Measurements from ENCODE around the gene CCDC178. TPM values are rescaled to one million over a fixed set of nuclear protein-coding genes. Genes with fewer than 3 reads are reported as not detected.

Gene CCDC178
- polyA plus RNA-seq, 1 donor from 2014 or later, result not detected

- TF ChIP-seq MXI1 (conservative IDR thresholded peaks at IDR 0.05; ENCODE audit: poor library complexity, severe bottlenecking), result no peak
- no peak for TF ChIP-seq RAD21 (conservative IDR thresholded peaks at IDR 0.05)
- no peak for TF ChIP-seq POLR2AphosphoS5 (IDR thresholded peaks at IDR 0.05)
- TF ChIP-seq EP300 (conservative IDR thresholded peaks at IDR 0.05; ENCODE audit: poor library complexity, severe bottlenecking), result no peak
- TF ChIP-seq CTCF (IDR thresholded peaks at IDR 0.05; ENCODE audit: poor library complexity, severe bottlenecking), result no peak
- no peak for TF ChIP-seq SMC3 (conservative IDR thresholded peaks at IDR 0.05; ENCODE audit: poor library complexity)
- no peak for TF ChIP-seq TAF1 (IDR thresholded peaks at IDR 0.05; ENCODE audit: low read depth)
- no peak for TF ChIP-seq REST (IDR thresholded peaks at IDR 0.05; ENCODE audit: borderline replicate concordance)
- no peak overlapping the region for H3K4me2 ChIP-seq (ENCODE audit: low read length)
- no peaks in the 10 kb centered on the region for H3K79me2 ChIP-seq (replicated peaks; ENCODE audit: insufficient read depth, low read length)
- H3F3A ChIP-seq (ENCODE audit: insufficient read depth, low read length, poor library complexity, severe bottlenecking), result no peaks in the 10 kb centered on the region
- no peak overlapping the region for H3K9ac ChIP-seq (ENCODE audit: low read length)
- no peaks in the 10 kb centered on the region for H3K9me3 ChIP-seq (ENCODE audit: low read length)
- no peak overlapping the region for H2AFZ ChIP-seq (ENCODE audit: low read depth, low read length)
- no peak overlapping the region for H3K4me3 ChIP-seq (ENCODE audit: low read length)
- H3K9me2 ChIP-seq (ENCODE audit: insufficient read depth, low read length), result no peaks in the 10 kb centered on the region
- no peaks in the 10 kb centered on the region for H3K27me3 ChIP-seq (ENCODE audit: insufficient read depth, low read depth, low read length)
- no peak overlapping the region for H3K27ac ChIP-seq (ENCODE audit: low read length)
- no peaks in the 10 kb centered on the region for H4K20me1 ChIP-seq (ENCODE audit: insufficient read depth)
- H3K36me3 ChIP-seq (ENCODE audit: insufficient read depth, low read length), result no peaks in the 10 kb centered on the region
Measured at GRCh38 chr18:33194793-33195192, 245.7 kb downstream of the CCDC178 start.

- Histone ChIP-seq H3F3A (ENCODE audit: insufficient read depth, low read length, poor library complexity, severe bottlenecking) (no peaks in the 10 kb centered on the region), H3K4me3 (ENCODE audit: low read length) (no peak overlapping the region), H3K9me2 (ENCODE audit: insufficient read depth, low read length) (no peaks in the 10 kb centered on the region), H3K27ac (ENCODE audit: low read length) (no peak overlapping the region), H3K9ac (ENCODE audit: low read length) (no peak overlapping the region), H4K20me1 (ENCODE audit: insufficient read depth) (no peaks in the 10 kb centered on the region), H3K36me3 (ENCODE audit: insufficient read depth, low read length) (no peaks in the 10 kb centered on the region), H3K4me2 (ENCODE audit: low read length) (no peak overlapping the region), H2AFZ (ENCODE audit: low read depth, low read length) (no peak overlapping the region), H3K9me3 (ENCODE audit: low read length) (no peaks in the 10 kb centered on the region), H3K79me2 (replicated peaks; ENCODE audit: insufficient read depth, low read length) (no peaks in the 10 kb centered on the region), H3K27me3 (ENCODE audit: insufficient read depth, low read depth, low read length) (no peaks in the 10 kb centered on the region)
- TF ChIP-seq CTCF (IDR thresholded peaks at IDR 0.05; ENCODE audit: poor library complexity, severe bottlenecking), result no peak
- no peak for TF ChIP-seq EP300 (conservative IDR thresholded peaks at IDR 0.05; ENCODE audit: poor library complexity, severe bottlenecking)
- TF ChIP-seq RAD21 (conservative IDR thresholded peaks at IDR 0.05), result no peak
- TF ChIP-seq MXI1 (conservative IDR thresholded peaks at IDR 0.05; ENCODE audit: poor library complexity, severe bottlenecking), result no peak
- no peak for TF ChIP-seq SMC3 (conservative IDR thresholded peaks at IDR 0.05; ENCODE audit: poor library complexity)
- TF ChIP-seq REST (IDR thresholded peaks at IDR 0.05; ENCODE audit: borderline replicate concordance), result no peak
- TF ChIP-seq TAF1 (IDR thresholded peaks at IDR 0.05; ENCODE audit: low read depth), result no peak
- no peak for TF ChIP-seq POLR2AphosphoS5 (IDR thresholded peaks at IDR 0.05)
- no peak for TF ChIP-seq EZH2 (IDR thresholded peaks at IDR 0.05; ENCODE audit: borderline replicate concordance, insufficient read depth, low read length, poor library complexity, severe bottlenecking)
Measured at GRCh38 chr18:33184958-33185357, 255.6 kb downstream of the CCDC178 start.
